Endodermal cell (in vitro differentiated cells): ENCODE results near the gene SESN1. TPM values are rescaled to one million over a fixed set of nuclear protein-coding genes. Genes with fewer than 3 reads are reported as not detected.
"Not testable (repeated sequence)": the region's sequence is repeated elsewhere in the genome, so short reads cannot be mapped to it uniquely, and the experiment has no call there.

ENCODE experiments used
- DNase-seq: peaks from one replicate; pipeline ENCODE4 v3.0.0-alpha.2; 2017
- H3K27ac ChIP-seq: 2 replicates; pipeline ENCODE4 v1.5.1; 2013; ENCODE audit warnings: mild to moderate bottlenecking, low read depth, low read length, moderate library complexity
- H3K27me3 ChIP-seq: 2 replicates; pipeline ENCODE4 v1.6.1; 2013; ENCODE audit warnings: mild to moderate bottlenecking, low read length, moderate library complexity; ENCODE audit not compliant: insufficient read depth, control insufficient read depth, poor library complexity, severe bottlenecking
- H3K36me3 ChIP-seq: 2 replicates; pipeline ENCODE4 v1.7.0; 2013; ENCODE audit warnings: mild to moderate bottlenecking, low read length, moderate library complexity; ENCODE audit not compliant: control insufficient read depth, insufficient read depth
- H3K4me1 ChIP-seq: one replicate; pipeline ENCODE4 v1.7.0; 2013; ENCODE audit warnings: low read length; ENCODE audit not compliant: control insufficient read depth, insufficient read depth
- H3K4me3 ChIP-seq: 2 replicates; pipeline ENCODE4 v1.5.1; 2013; ENCODE audit warnings: mild to moderate bottlenecking, low read length, moderate library complexity
- H3K9ac ChIP-seq: 2 replicates; pipeline ENCODE4 v1.6.1; 2013; ENCODE audit warnings: mild to moderate bottlenecking, low read length, moderate library complexity; ENCODE audit not compliant: poor library complexity, severe bottlenecking; ENCODE audit errors: extremely low read depth
- H3K9me3 ChIP-seq: 2 replicates; pipeline ENCODE4 v1.6.1; 2013; ENCODE audit warnings: mild to moderate bottlenecking, low read length, moderate library complexity; ENCODE audit not compliant: control insufficient read depth
- H3K27ac Mint-ChIP-seq: 2 replicates; pipeline ENCODE4 v1.8.0; 2020; ENCODE audit warnings: mixed read lengths
- H3K27me3 Mint-ChIP-seq: 2 replicates; pipeline ENCODE4 v1.8.0; 2021; ENCODE audit warnings: mild to moderate bottlenecking, mixed read lengths; ENCODE audit not compliant: insufficient read depth
- H3K36me3 Mint-ChIP-seq: 2 replicates; pipeline ENCODE4 v1.8.0; 2020; ENCODE audit warnings: low read depth, mixed read lengths
- H3K4me1 Mint-ChIP-seq: 2 replicates; pipeline ENCODE4 v1.8.0; 2020; ENCODE audit warnings: mixed read lengths
- H3K4me3 Mint-ChIP-seq: 2 replicates; pipeline ENCODE4 v1.8.0; 2020; ENCODE audit warnings: mild to moderate bottlenecking, moderate library complexity, mixed read lengths
- H3K9me3 Mint-ChIP-seq: 2 replicates; pipeline ENCODE4 v1.8.0; 2020; ENCODE audit warnings: mild to moderate bottlenecking, mixed read lengths
- CTCF ChIP-seq: fragments of 200-600 bp; sonication (generic); conservative IDR thresholded peaks from 2 replicates; pipeline ENCODE4 v1.5.0; 2021; ENCODE audit warnings: antibody characterized with exemption, mild to moderate bottlenecking
- WGBS, 2 experiments: methylation state at CpG; one replicate each; pipeline versions ENCODE4 v1.1.5 to v1.1.7; 2013; ENCODE audit warnings: missing lambda C conversion rate in 2 of 2, mixed read lengths in 1 of 2; ENCODE audit not compliant: insufficient coverage in 1 of 2, insufficient read length in 1 of 2; 5-methylcytosine and 5-hydroxymethylcytosine counted together
- total RNA-seq, 2 donors: library from RNA; stranded (reverse); fragmentation: NEBNext Ultra II Directional in 1 of 2; extraction: Animal tissue kit (Norgen Biotek cat#: 25700) in 1 of 2; gene quantifications; 2 replicates in 1 of 2; 3 replicates in 1 of 2; pipeline ENCODE4 v1.2.1, GENCODE V29; 2021

Gene SESN1
- total RNA-seq, 2 donors from 2014 or later = 7.5 to 13.1 TPM

- H3K36me3 ChIP-seq = no peaks in the 10 kb centered on the region
- no peaks in the 10 kb centered on the region for H3K9me3 Mint-ChIP-seq
- H3K4me3 ChIP-seq = no peak overlapping the region
- H3K9me3 ChIP-seq = no peaks in the 10 kb centered on the region
- H3K27ac Mint-ChIP-seq = no peak overlapping the region
- no peak overlapping the region for H3K9ac ChIP-seq
- H3K4me3 Mint-ChIP-seq = no peak overlapping the region
- no peaks in the 10 kb centered on the region for H3K36me3 Mint-ChIP-seq
- H3K4me1 ChIP-seq = peaks cover 5% of the 10 kb centered on the region
- 95 to 100% methylated on average over 3 to 5 of the region's 5 CpGs for WGBS, 2 experiments
- H3K27me3 Mint-ChIP-seq = no peaks in the 10 kb centered on the region
- DNase-seq = no peak
- H3K27me3 ChIP-seq = no peaks in the 10 kb centered on the region
- no peak overlapping the region for H3K27ac ChIP-seq
- H3K4me1 Mint-ChIP-seq = peaks cover 26% of the 10 kb centered on the region
- no peak for TF ChIP-seq CTCF
Observed at GRCh38 chr6:109091314-109092024, 3.2 kb downstream of the SESN1 start.

GRCh38 chr6:109088995-109089394 lies 5.7 kb downstream of the SESN1 start:
- no peak overlapping the region for H3K27ac Mint-ChIP-seq
- no peak for TF ChIP-seq CTCF
- WGBS, 2 experiments = 80 to 100% methylated on average over 1 of the region's 1 CpG
- Histone ChIP-seq H3K27ac (no peak overlapping the region), H3K4me1 (peaks cover 5% of the 10 kb centered on the region), H3K27me3 (no peaks in the 10 kb centered on the region), H3K4me3 (no peak overlapping the region), H3K9ac (no peak overlapping the region), H3K36me3 (no peaks in the 10 kb centered on the region), H3K9me3 (no peaks in the 10 kb centered on the region)
- H3K27me3 Mint-ChIP-seq = no peaks in the 10 kb centered on the region
- H3K36me3 Mint-ChIP-seq = peaks cover 5% of the 10 kb centered on the region
- H3K4me1 Mint-ChIP-seq = peaks cover 20% of the 10 kb centered on the region
- DNase-seq = no peak
- H3K9me3 Mint-ChIP-seq = no peaks in the 10 kb centered on the region
- H3K4me3 Mint-ChIP-seq = no peak overlapping the region

- 93 to 95% methylated on average over 2 to 5 of the region's 5 CpGs for WGBS, 2 experiments
- no peak overlapping the region for H3K27ac Mint-ChIP-seq
- H3K9me3 Mint-ChIP-seq = no peaks in the 10 kb centered on the region
- no peaks in the 10 kb centered on the region for H3K27me3 ChIP-seq
- no peak overlapping the region for H3K9ac ChIP-seq
- H3K27me3 Mint-ChIP-seq = no peaks in the 10 kb centered on the region
- H3K4me3 ChIP-seq = no peak overlapping the region
- peaks cover 17% of the 10 kb centered on the region for H3K4me1 Mint-ChIP-seq
- H3K27ac ChIP-seq = no peak overlapping the region
- H3K36me3 ChIP-seq = no peaks in the 10 kb centered on the region
- H3K36me3 Mint-ChIP-seq = peaks cover 5% of the 10 kb centered on the region
- TF ChIP-seq CTCF = no peak
- no peaks in the 10 kb centered on the region for H3K9me3 ChIP-seq
- no peaks in the 10 kb centered on the region for H3K4me1 ChIP-seq
- no peak for DNase-seq
- no peak overlapping the region for H3K4me3 Mint-ChIP-seq
Observed at GRCh38 chr6:109087661-109088264, 6.9 kb downstream of the SESN1 start.

- H3K27me3 ChIP-seq, DNase-seq, H3K4me1 Mint-ChIP-seq, H3K4me1 ChIP-seq, H3K36me3 Mint-ChIP-seq, H3K27me3 Mint-ChIP-seq, H3K27ac Mint-ChIP-seq, H3K4me3 Mint-ChIP-seq, H3K9me3 ChIP-seq, H3K36me3 ChIP-seq, H3K9me3 Mint-ChIP-seq, H3K9ac ChIP-seq, H3K27ac ChIP-seq, H3K4me3 ChIP-seq: not testable (repeated sequence)
- WGBS, 2 experiments = 94 to 100% methylated on average over 2 to 8 of the region's 8 CpGs
Observed at GRCh38 chr6:109084146-109084545, 10.5 kb downstream of the SESN1 start.
